AG08395 (cell line): ENCODE data around the gene POU3F4.

Experiments used
- DNase-seq: peaks from one replicate; pipeline ENCODE4 v3.0.0; 2012; ENCODE audit warnings: mixed read lengths, low spot score

Gene POU3F4

DNA sequence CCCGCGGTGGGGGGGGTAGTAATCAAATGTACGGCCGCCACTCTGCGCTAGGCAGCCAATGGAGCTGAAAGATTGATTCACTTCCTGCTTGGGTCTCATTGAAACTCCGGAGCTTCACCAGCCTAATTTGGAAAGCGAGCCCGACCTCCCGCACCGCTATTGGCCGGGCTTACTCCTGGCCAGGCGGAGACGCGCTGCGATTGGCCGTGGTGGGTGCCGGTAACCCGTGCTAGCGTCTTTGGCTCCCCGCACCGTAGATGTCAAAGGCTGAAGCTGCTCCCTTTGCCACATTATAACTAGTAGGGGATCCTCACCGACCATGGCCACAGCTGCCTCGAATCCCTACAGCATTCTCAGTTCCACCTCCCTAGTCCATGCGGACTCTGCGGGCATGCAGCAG, at the start of gene POU3F4:
TSS of gene POU3F4 (plus strand) at position 285 of the 400 bp plus-strand sequence. CDS start at position 320, 35 bp downstream.
- no peak for DNase-seq

DNA sequence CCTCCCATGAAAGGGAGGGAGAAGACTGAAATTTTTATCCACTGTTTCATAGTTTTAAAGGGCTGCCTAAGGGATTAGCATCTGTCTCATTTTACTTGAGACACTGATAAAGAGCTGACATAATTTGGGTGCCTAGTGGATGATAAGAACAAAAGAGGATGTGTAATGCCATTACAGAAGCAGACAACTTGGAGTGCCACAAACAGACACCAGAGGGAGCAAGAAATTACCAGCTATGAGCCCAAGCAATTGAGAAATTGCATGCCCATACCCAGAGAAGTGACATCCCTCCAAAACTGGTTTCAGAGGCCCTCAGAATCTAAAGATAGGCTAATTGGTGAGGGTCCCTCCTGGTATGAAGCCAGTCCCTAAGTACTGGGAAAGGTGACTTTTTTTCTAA, 38.5 kb upstream of the POU3F4 start:
- DNase-seq = peak; percentile 23

DNA sequence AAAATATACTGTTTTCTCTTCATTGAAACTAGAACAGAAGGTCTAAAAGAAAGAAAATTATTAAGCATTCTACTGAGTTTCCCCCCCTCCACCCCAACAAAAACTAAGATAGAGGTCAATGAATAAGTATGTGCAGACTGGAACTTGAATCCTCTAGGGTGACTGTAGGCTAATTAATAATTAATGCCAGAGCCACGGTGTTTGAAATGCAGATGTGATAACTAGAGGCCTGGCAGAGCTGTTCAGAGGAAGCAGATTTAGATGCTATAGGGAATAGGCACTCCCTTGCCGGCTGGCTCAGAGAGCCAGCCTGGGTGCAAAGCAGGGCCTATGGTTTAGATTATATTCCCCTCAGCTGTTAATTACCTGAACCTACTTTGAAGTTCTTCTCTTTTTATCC, 12.2 kb upstream of the POU3F4 start:
- DNase-seq = no peak

DNA sequence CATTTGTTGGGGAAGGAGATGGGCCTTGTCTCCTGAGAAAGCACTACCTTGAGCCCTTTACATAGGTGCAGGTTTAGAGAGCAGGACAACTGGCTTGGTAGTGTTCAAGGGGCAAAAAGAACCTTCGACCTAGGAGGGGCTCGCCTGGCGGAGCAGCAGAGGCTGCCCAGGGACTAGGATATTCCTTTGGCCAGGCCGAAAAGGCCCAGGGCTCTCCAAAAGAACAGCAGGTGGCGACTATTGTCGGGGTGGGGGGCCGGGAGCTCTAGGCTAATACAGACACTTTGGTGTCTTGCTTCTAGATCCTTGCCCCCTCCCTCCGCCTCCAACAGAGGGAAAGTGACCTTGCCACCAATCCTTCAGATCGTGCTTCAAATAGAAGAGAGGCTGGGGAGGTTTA, 7.1 kb upstream of the POU3F4 start:
- no peak for DNase-seq

DNA sequence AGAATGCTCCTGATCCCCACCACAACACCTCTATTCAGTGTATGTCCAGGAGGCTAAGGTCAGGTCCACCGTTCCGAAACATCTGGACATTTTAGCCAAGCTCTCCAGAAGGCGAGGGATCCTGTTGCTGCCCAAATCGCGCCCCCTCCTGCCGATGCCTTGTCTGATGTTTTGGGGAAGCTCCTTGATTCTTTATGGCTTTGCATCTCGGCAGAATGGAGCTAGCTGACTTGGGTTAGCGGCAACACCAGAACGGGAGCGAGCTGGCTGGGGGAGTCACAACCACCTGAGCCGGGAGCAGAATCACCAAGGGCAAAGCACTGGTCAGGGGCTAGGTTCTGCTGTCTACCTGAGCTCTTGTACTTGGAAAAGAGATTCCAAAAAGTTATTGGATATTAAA, 6.6 kb upstream of the POU3F4 start:
- no peak for DNase-seq

DNA sequence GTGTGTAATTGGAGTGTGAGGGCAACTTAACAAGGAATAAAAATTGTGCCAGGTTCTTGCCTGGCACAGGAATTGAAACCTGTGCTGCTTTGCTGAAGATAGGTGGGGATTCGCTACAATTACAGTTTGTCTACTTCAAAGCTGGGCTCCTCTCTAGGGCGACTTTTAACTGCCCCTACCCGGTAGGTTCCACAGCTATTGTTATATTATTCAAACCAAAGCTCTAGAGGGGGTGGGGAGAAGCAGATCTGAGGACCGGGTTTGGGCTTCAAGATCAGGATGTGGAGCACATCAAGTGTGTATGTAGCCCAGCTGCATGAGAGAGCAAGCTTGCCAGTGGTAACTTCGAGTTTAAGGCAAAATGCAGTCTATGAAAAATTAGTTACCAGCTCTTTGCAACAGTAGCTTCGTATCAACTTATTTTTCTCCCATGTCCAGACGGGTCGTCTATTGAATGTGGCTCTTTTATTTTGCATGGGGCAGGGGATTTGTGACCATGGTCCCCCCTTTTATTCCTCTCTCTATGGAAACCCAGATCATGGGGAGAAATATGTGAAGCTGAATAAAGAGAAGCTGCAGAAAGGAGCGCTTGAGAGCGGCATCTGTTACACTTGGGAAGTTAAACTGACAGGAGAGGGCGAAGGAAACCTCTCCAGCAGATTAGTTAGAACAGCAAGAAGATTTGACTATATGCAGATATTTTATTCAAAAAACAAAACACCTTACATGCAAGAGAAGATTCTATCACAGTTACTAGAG, 3.2 kb upstream of the POU3F4 start:
- no peak for DNase-seq

DNA sequence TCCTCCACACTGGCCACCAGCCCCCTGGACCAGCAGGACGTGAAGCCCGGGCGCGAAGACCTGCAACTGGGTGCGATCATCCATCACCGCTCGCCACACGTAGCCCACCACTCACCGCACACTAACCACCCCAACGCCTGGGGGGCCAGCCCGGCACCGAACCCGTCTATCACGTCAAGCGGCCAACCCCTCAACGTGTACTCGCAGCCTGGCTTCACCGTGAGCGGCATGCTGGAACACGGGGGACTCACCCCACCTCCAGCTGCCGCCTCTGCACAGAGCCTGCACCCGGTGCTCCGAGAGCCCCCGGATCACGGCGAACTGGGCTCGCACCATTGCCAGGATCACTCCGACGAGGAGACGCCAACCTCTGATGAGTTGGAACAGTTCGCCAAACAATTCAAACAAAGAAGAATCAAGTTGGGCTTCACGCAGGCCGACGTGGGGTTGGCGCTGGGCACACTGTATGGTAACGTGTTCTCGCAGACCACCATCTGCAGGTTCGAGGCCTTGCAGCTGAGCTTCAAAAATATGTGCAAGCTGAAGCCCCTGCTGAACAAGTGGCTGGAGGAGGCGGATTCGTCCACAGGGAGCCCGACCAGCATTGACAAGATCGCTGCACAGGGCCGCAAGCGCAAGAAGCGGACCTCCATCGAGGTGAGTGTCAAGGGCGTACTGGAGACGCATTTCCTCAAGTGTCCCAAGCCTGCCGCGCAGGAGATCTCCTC, 600 bp downstream of the POU3F4 start:
- no peak for DNase-seq

DNA sequence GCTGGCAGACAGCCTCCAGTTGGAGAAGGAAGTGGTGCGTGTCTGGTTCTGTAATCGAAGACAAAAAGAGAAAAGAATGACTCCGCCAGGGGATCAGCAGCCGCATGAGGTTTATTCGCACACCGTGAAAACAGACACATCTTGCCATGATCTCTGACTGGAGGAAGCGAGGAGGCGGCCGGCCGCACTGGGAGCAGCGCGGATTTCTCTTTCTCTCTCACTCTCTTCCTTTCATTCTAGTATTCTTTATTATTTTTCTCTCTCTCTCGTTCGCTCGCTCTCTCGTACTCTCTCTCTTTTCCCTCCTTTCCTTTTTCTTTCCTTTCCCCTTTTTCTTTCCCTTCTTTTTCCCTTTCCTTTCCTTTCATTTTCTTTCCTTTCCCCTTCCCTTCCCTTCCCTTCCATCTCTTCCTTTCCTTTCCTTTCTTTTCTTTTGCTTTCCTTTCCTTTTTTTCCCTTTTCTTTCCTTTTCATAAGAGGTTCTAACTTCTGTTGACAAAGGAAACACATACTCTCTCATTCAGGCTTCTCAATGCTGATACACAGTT, 1.2 kb downstream of the POU3F4 start:
- DNase-seq = no peak

DNA sequence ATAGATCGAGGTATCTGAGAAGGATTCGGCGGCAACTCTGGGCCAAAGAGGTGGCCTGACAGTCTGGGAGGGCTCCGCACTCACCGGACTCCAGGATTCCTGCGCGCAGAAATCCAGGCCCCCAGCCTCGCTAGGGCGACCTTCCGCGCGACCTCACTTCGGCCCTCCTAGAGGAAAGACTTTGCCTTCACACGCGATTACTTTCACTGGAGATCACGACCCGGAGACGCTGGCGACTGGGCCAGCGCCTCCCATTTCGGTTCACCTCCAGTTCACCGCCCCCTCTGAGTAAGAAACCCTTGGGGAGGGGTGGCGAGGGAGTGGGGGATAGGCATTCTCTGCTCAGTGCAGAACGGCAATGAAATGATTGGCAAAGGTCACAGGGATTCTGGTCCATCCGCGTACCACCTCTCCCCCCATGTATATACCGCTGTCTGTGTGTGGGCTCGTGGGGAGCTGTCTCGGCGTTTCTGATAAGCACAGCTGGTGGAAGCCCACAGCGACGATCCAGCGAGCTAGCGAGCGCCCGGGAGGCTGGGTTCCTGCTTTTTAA, 2.5 kb downstream of the POU3F4 start:
- DNase-seq = no peak

DNA sequence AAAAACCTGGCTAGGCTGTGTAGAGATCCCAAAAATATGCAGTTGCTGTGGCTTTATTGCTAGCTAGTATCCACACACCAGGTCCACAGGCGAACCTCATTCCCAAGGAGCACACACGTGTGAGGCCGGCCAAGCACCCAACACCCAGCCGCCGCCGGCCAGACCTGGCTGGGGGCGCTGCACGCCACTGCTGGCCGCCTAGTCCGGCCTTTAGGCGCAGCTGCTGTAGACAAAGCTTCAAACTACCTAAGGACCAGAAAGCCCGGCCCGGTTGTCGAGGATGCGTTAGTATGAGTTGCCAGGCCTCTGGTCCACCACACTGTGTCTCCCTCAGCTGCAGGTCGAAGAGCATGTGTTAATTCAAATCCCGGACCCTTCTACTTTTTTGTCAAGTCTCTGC, 3.1 kb downstream of the POU3F4 start:
- DNase-seq = no peak

DNA sequence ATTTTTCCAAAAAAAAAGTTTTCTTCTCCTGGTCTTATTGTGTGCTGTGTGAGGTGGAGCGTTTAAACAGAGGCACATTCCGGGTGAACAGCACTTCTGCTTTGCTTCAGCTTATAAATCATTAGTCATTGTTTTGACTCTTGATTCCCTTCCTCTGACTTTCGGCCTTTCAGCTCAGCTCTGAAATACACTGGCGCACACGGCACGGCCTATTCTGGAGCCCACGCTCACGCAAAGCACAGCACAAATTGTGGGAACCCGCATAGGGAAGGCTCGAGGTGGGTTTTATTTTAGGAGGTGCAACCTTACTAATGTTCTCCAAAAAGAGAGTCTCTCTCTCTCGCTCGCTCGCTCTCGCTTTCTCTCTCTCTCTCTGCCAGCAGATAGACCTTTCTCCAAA, 4.0 kb downstream of the POU3F4 start:
- DNase-seq = no peak

DNA sequence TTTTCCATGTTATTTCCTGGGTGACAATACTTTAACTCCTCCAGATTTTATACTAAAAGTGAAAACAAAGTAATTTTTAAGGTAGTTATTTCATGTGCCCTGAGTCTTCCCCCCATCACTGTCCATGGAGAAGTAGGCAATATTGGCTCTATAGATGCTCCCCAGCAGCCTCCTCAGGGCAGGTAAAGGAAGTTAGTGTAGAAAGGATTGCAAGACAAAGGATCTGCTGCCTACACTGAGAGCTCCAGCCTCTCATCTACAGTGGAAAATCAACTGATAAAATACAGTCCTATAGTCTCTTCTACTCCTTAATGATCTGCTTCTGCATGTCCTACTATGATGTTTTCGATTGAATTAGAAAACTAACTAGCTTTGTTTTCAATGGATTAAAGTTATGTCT, 8.5 kb downstream of the POU3F4 start:
- DNase-seq = no peak

DNA sequence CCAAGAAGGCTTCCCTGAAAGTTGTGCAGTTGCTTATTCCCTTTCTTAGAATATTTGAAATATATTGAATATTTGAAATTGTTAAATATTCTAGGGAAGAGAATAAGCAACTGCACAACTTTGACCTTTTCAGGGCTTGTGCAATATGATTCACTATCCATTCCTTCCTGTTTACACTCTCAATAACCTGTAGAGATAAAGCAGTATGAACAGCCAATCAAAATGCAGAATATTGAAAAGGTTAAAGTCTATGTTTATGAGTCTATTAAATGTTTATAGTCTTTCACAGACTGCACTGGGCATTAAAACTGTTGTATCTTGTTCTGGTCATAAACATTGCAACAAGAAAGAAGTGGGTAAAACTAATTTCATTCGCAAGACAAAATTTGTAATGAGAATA, 13.8 kb downstream of the POU3F4 start:
- no peak for DNase-seq

DNA sequence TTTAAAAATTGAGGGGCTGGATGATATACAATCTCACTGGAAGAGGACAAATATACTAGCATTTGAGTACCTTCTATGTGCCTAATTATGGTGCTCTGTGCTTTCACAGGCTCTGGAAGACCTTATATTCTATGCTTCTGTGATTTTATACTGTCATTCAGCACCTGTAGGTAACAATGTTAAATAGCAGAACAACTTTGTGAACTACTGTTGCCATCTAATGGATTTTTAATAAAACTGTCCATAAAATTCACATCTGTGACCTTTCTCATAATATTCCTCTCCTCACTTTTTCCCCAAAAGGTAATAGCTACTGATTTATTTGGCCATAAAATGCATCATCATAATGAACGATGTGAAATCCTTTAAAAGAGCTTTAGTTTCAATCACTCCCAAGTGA, 21.9 kb downstream of the POU3F4 start:
- DNase-seq = no peak

DNA sequence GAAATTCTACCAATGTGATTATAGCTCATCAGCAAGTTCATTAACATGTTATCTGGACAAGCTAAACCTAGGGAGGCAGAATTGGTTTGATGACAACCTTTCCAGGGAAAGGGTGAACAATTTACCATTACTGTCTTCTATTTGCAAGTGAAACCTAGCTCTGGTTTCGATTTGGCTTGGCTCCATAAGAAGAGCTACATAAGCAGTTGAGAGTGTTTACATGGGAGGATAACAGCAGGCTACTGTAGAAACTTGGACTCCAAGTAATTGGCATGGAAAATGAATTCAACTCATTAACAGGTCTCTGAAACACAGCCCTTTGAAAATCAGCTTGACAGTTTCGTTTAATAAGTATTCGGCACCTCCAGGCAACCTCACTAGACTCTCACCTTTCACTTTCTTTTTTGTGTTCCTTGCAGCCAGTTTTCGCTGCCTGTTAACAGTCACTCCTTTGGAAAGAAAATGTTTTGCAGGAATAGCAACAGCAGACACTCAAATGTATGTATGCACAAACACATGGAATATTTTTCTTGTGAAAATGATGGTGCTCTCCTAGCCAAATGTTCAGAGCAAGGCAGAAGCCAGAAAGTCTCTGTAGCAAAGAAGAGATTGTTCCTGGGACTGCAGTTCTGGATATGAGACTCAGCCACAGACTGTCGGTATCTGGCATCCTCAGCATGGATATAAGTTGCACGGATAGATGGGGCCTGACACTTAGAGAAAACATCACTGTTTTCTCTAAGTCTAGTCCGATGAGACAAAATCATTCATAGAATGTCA, 27.5 kb downstream of the POU3F4 start:
- no peak for DNase-seq
